Right hindlimb (tissue), 1 donor: ENCODE data around the gene C5.
A peak's percentile ranks its signal among the peaks of the same experiment; 100 is the strongest.
"Not testable (repeated sequence)": the region's sequence is repeated elsewhere in the genome, so short reads cannot be mapped to it uniquely, and the experiment has no call there.

Experiments
- DNase-seq: peaks from one replicate; pipeline ENCODE4 v3.0.0-alpha.2; 2018

C5 gene

GRCh38 chr9:120977321-120977720 lies 72.8 kb downstream of the C5 start:
- no peak for DNase-seq

- no peak for DNase-seq
Measured at GRCh38 chr9:120974921-120975320, 75.2 kb downstream of the C5 start.

- DNase-seq, result no peak
Measured at GRCh38 chr9:120974181-120974580, 75.9 kb downstream of the C5 start.

GRCh38 chr9:120971938-120972337 lies 78.1 kb downstream of the C5 start:
- no peak for DNase-seq

GRCh38 chr9:120971471-120971870 lies 78.6 kb downstream of the C5 start:
- DNase-seq, result not testable (repeated sequence)

GRCh38 chr9:120970244-120970643 lies 79.8 kb downstream of the C5 start:
- DNase-seq, result peak; percentile 27

GRCh38 chr9:120966013-120966369 lies 84.1 kb downstream of the C5 start:
- no peak for DNase-seq

GRCh38 chr9:120965344-120966012 lies 84.6 kb downstream of the C5 start:
- peak; percentile 82 for DNase-seq

GRCh38 chr9:120961936-120962335 lies 88.1 kb downstream of the C5 start:
- DNase-seq, result no peak

GRCh38 chr9:120960001-120960400 lies 90.1 kb downstream of the C5 start:
- no peak for DNase-seq

GRCh38 chr9:120956862-120957261 lies 93.2 kb downstream of the C5 start:
- no peak for DNase-seq

- no peak for DNase-seq
Measured at GRCh38 chr9:120951960-120952618, 98.0 kb downstream of the C5 start.

GRCh38 chr9:120950421-120951388 lies 99.4 kb downstream of the C5 start:
- DNase-seq, result no peak

GRCh38 chr9:120949290-120949689 lies 100.8 kb downstream of the C5 start:
- no peak for DNase-seq

- DNase-seq, result no peak
Measured at GRCh38 chr9:120948824-120949223, 101.3 kb downstream of the C5 start.

GRCh38 chr9:120947222-120947621 lies 102.9 kb downstream of the C5 start:
- no peak for DNase-seq

- DNase-seq, result no peak
Measured at GRCh38 chr9:120946259-120946658, 103.8 kb downstream of the C5 start.

GRCh38 chr9:120944948-120945347 lies 105.1 kb downstream of the C5 start:
- DNase-seq, result no peak

- no peak for DNase-seq
Measured at GRCh38 chr9:120944434-120944843, 105.6 kb downstream of the C5 start.

- no peak for DNase-seq
Measured at GRCh38 chr9:120942186-120943001, 107.7 kb downstream of the C5 start.

- no peak for DNase-seq
Measured at GRCh38 chr9:120941046-120941770, 108.9 kb downstream of the C5 start.

GRCh38 chr9:120940573-120940972 lies 109.5 kb downstream of the C5 start:
- no peak for DNase-seq
